K562 (cell line): ENCODE results near the gene GJD2.

Source experiments
- BACH1 ChIP-seq: fragments of 200-800 bp; sonication (Bioruptor generic); IDR thresholded peaks from 2 replicates; pipeline ENCODE4 v1.6.1; 2016; ENCODE audit warnings: missing genetic modification characterization, missing compliant biosample characterization
- CREB1 ChIP-seq, 2 experiments: sonication (generic) in 1 of 2; formaldehyde crosslinking in 1 of 2; IDR thresholded peaks; 2 replicates each; pipeline versions ENCODE4 v1.6.1 to v1.8.0; 2012 to 2022; ENCODE audit warnings: inconsistent platforms in 1 of 2, mild to moderate bottlenecking in 1 of 2, missing genetic modification reagents in 1 of 2, moderate library complexity in 1 of 2
- HSF4 ChIP-seq: fragments of 250-450 bp; sonication (Bioruptor Pico); IDR thresholded peaks from 2 replicates; pipeline ENCODE4 v2.1.2; 2022; ENCODE audit warnings: mild to moderate bottlenecking, moderate library complexity, borderline replicate concordance
- MYC ChIP-seq, 2 experiments: fragments of 250-450 bp in 1 of 2; sonication (Bioruptor Pico) in 1 of 2; IDR thresholded peaks; 2 replicates each; pipeline versions ENCODE4 v1.5.1 to v1.6.1; 2012 to 2021; ENCODE audit warnings: low read depth in 2 of 2, borderline replicate concordance in 1 of 2, improper control_type of control experiment in 1 of 2, low read length in 1 of 2, mild to moderate bottlenecking in 1 of 2, moderate library complexity in 1 of 2
- NR2C2 ChIP-seq, 2 experiments: fragments of 200-800 bp in 1 of 2; sonication (Bioruptor generic) in 1 of 2; sonication (generic) in 1 of 2; formaldehyde crosslinking in 1 of 2; IDR thresholded peaks; 2 replicates each; pipeline versions ENCODE4 v1.6.1 to v1.8.0; 2016 to 2022; ENCODE audit warnings: mild to moderate bottlenecking in 1 of 2, missing compliant biosample characterization in 1 of 2, missing genetic modification characterization in 1 of 2, missing genetic modification reagents in 1 of 2
- POLR2A ChIP-seq: fragments of 450-650 bp; conservative IDR thresholded peaks from 2 replicates; pipeline ENCODE4 v1.6.1; 2016
- POLR2AphosphoS2 ChIP-seq: IDR thresholded peaks from 2 replicates; pipeline ENCODE4 v1.6.1; 2012; ENCODE audit warnings: low read length, improper control_type of control experiment
- SMAD4 ChIP-seq: fragments of 250-450 bp; sonication (Bioruptor Pico); conservative IDR thresholded peaks from 2 replicates; pipeline ENCODE4 v1.8.0; 2021; ENCODE audit warnings: inconsistent platforms, mild to moderate bottlenecking, moderate library complexity
- TF ChIP-seq, protein P1 (sequence below), 2 experiments: IDR thresholded peaks; 2 replicates each; pipeline ENCODE4 v1.6.1; 2011; ENCODE audit warnings: borderline replicate concordance in 1 of 2, control low read depth in 1 of 2, low read depth in 1 of 2, low read length in 1 of 2, mild to moderate bottlenecking in 1 of 2, mixed read lengths in 1 of 2, moderate library complexity in 1 of 2; ENCODE audit not compliant: insufficient read depth in 1 of 2, insufficient read length in 1 of 2, poor library complexity in 1 of 2, severe bottlenecking in 1 of 2; ENCODE audit errors: extremely low read depth in 1 of 2
- TF ChIP-seq, protein P2 (sequence below): fragments of 450-650 bp; conservative IDR thresholded peaks from 2 replicates; pipeline ENCODE4 v1.6.1; 2016; ENCODE audit warnings: missing genetic modification characterization, low read depth, mild to moderate bottlenecking, control low read depth, missing compliant biosample characterization
- TF ChIP-seq, protein P3 (sequence below), 3 experiments: IDR thresholded peaks in 2 of 3; conservative IDR thresholded peaks in 1 of 3; 2 replicates each; pipeline ENCODE4 v1.5.1; 2011 to 2012; ENCODE audit warnings: low read length in 3 of 3, mild to moderate bottlenecking in 3 of 3, control low read depth in 2 of 3, improper control_type of control experiment in 1 of 3, inconsistent platforms in 1 of 3, low read depth in 1 of 3, mixed read lengths in 1 of 3, moderate library complexity in 1 of 3; ENCODE audit not compliant: insufficient read depth in 2 of 3
- TF ChIP-seq, protein P4 (sequence below): fragments of 450-650 bp; IDR thresholded peaks from 2 replicates; pipeline ENCODE4 v1.6.1; 2014; ENCODE audit warnings: low read depth, mild to moderate bottlenecking, moderate library complexity, borderline replicate concordance
- TF ChIP-seq, protein P5 (sequence below), 2 experiments: fragments of 200-800 bp in 1 of 2; sonication (Bioruptor generic) in 1 of 2; sonication (generic) in 1 of 2; formaldehyde crosslinking in 1 of 2; IDR thresholded peaks in 1 of 2; conservative IDR thresholded peaks in 1 of 2; 2 replicates each; pipeline versions ENCODE4 v1.5.0 to v1.6.1; 2016 to 2020; ENCODE audit warnings: missing compliant biosample characterization in 1 of 2, missing genetic modification characterization in 1 of 2, missing genetic modification reagents in 1 of 2

DNA sequence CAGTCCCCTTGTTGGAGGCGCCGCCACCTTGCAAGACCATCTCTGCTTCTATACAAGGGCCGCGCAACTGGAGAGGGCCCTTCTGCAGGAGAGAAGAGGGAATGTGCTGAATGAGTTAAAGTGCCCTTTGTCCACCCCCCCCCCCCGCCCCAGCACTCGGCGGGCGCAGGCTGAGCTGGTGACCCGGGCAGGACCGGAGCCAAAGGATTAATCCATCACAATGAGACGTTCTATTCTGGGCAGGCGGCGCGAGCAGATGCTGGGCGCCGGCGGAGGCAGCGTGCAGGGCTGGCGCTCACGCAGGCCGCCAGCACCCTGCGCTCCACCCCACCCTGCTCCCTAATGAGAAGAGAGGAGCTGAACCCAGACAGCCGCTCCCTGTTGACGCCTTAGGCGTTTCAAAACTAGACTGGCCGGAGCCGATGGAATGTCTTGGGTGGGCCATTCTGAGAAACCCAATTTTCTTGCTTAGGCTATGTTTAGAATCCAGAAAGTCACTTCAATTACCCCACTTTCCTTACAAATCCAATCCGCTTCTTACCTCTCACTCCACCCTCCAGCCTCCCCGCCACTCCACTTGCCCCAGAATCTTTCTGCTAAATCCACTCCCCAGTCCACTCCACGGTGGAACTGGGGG, 32.9 kb downstream of the GJD2 start:
- TF ChIP-seq CREB1 (IDR thresholded peaks at IDR 0.05) (no peak), CREB1 (CRISPR knock-in tag; IDR thresholded peaks at IDR 0.05) (no peak), NR2C2 (CRISPR knock-in tag; IDR thresholded peaks at IDR 0.05) (no peak), NR2C2 (tag; IDR thresholded peaks at IDR 0.05) (no peak), POLR2AphosphoS2 (no peak), SMAD4 (no peak), BACH1 (tag) (no peak), HSF4 (no peak), MYC (IDR thresholded peaks at IDR 0.05; ENCODE audit: low read depth, low read length) (no peak), MYC (CRISPR knock-in tag; IDR thresholded peaks at IDR 0.05; ENCODE audit: borderline replicate concordance, low read depth) (no peak), POLR2A (no peak)
- TF ChIP-seq, protein P1, sequence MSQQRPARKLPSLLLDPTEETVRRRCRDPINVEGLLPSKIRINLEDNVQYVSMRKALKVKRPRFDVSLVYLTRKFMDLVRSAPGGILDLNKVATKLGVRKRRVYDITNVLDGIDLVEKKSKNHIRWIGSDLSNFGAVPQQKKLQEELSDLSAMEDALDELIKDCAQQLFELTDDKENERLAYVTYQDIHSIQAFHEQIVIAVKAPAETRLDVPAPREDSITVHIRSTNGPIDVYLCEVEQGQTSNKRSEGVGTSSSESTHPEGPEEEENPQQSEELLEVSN (IDR thresholded peaks at IDR 0.05; ENCODE audit: borderline replicate concordance in 1 of 2, extremely low read depth in 1 of 2, insufficient read depth in 1 of 2, insufficient read length in 1 of 2, low read depth in 1 of 2, low read length in 1 of 2, poor library complexity in 1 of 2, severe bottlenecking in 1 of 2): no peak
- TF ChIP-seq, protein P2, sequence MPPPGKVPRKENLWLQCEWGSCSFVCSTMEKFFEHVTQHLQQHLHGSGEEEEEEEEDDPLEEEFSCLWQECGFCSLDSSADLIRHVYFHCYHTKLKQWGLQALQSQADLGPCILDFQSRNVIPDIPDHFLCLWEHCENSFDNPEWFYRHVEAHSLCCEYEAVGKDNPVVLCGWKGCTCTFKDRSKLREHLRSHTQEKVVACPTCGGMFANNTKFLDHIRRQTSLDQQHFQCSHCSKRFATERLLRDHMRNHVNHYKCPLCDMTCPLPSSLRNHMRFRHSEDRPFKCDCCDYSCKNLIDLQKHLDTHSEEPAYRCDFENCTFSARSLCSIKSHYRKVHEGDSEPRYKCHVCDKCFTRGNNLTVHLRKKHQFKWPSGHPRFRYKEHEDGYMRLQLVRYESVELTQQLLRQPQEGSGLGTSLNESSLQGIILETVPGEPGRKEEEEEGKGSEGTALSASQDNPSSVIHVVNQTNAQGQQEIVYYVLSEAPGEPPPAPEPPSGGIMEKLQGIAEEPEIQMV (tag): no peak
- TF ChIP-seq, protein P3, sequence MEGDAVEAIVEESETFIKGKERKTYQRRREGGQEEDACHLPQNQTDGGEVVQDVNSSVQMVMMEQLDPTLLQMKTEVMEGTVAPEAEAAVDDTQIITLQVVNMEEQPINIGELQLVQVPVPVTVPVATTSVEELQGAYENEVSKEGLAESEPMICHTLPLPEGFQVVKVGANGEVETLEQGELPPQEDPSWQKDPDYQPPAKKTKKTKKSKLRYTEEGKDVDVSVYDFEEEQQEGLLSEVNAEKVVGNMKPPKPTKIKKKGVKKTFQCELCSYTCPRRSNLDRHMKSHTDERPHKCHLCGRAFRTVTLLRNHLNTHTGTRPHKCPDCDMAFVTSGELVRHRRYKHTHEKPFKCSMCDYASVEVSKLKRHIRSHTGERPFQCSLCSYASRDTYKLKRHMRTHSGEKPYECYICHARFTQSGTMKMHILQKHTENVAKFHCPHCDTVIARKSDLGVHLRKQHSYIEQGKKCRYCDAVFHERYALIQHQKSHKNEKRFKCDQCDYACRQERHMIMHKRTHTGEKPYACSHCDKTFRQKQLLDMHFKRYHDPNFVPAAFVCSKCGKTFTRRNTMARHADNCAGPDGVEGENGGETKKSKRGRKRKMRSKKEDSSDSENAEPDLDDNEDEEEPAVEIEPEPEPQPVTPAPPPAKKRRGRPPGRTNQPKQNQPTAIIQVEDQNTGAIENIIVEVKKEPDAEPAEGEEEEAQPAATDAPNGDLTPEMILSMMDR (IDR thresholded peaks at IDR 0.05 in 2 of 3, conservative IDR thresholded peaks at IDR 0.05 in 1 of 3; ENCODE audit: insufficient read depth in 2 of 3, low read depth in 1 of 3, low read length in 3 of 3): no peak
- TF ChIP-seq, protein P4, sequence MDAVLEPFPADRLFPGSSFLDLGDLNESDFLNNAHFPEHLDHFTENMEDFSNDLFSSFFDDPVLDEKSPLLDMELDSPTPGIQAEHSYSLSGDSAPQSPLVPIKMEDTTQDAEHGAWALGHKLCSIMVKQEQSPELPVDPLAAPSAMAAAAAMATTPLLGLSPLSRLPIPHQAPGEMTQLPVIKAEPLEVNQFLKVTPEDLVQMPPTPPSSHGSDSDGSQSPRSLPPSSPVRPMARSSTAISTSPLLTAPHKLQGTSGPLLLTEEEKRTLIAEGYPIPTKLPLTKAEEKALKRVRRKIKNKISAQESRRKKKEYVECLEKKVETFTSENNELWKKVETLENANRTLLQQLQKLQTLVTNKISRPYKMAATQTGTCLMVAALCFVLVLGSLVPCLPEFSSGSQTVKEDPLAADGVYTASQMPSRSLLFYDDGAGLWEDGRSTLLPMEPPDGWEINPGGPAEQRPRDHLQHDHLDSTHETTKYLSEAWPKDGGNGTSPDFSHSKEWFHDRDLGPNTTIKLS: no peak
- TF ChIP-seq, protein P5, sequence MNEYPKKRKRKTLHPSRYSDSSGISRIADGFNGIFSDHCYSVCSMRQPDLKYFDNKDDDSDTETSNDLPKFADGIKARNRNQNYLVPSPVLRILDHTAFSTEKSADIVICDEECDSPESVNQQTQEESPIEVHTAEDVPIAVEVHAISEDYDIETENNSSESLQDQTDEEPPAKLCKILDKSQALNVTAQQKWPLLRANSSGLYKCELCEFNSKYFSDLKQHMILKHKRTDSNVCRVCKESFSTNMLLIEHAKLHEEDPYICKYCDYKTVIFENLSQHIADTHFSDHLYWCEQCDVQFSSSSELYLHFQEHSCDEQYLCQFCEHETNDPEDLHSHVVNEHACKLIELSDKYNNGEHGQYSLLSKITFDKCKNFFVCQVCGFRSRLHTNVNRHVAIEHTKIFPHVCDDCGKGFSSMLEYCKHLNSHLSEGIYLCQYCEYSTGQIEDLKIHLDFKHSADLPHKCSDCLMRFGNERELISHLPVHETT (CRISPR knock-in tag; conservative IDR thresholded peaks at IDR 0.05 in 1 of 2, IDR thresholded peaks at IDR 0.05 in 1 of 2): no peak
